OCI-LY7 (cell line): ENCODE data around the gene NPNT. TPM values are rescaled to one million over a fixed set of nuclear protein-coding genes. Genes with fewer than 3 reads are reported as not detected.

Experiments used
- BruUV-seq: library from RNA; stranded (reverse); fragments of 400-500 nt; replicated peaks from 2 replicates; lab custom pipeline; 2021; lab: Mats Ljungman, UMichigan
- CTCF ChIA-PET: fragments of 300-600 bp; sonication (Branson Sonifier 250); formaldehyde crosslinking; loops from one replicate; lab custom pipeline; 2022; ENCODE audit warnings: antibody characterized with exemption; ENCODE audit not compliant: unreplicated experiment; lab: Charles Lee
- POLR2A ChIA-PET: fragments of 300-600 bp; sonication (Branson Sonifier 250); formaldehyde crosslinking; loops from one replicate; lab custom pipeline; 2022; ENCODE audit warnings: antibody characterized with exemption; lab: Charles Lee
- DNase-seq: peaks from one replicate; pipeline ENCODE4 v3.0.0-alpha.2; 2015; ENCODE audit warnings: low spot score
- H2AFZ ChIP-seq: fragments of 200-600 bp; sonication (generic), shearing (Covaris generic); 2 replicates; pipeline ENCODE4 v1.6.1; 2014; ENCODE audit warnings: mild to moderate bottlenecking, antibody characterized with exemption, low read length, moderate library complexity
- H3K27ac ChIP-seq: fragments of 200-600 bp; sonication (generic); 2 replicates; pipeline ENCODE4 v1.5.1; 2014; ENCODE audit warnings: mixed run types, low read depth, mild to moderate bottlenecking, moderate library complexity, low read length, inconsistent platforms; ENCODE audit not compliant: poor library complexity, severe bottlenecking
- H3K36me3 ChIP-seq: fragments of 200-600 bp; sonication (generic); 2 replicates; pipeline ENCODE4 v1.6.1; 2014; ENCODE audit warnings: mild to moderate bottlenecking, antibody characterized with exemption, low read length, moderate library complexity, mixed read lengths; ENCODE audit not compliant: insufficient read depth
- H3K4me1 ChIP-seq: fragments of 200-600 bp; sonication (generic); 2 replicates; pipeline ENCODE4 v1.5.1; 2014; ENCODE audit warnings: mild to moderate bottlenecking, low read length; ENCODE audit not compliant: insufficient read depth, poor library complexity, severe bottlenecking
- H3K4me2 ChIP-seq: fragments of 200-600 bp; sonication (generic); 2 replicates; pipeline ENCODE4 v1.6.1; 2014; ENCODE audit warnings: mild to moderate bottlenecking, low read length
- H3K4me3 ChIP-seq: fragments of 200-600 bp; sonication (generic); 2 replicates; pipeline ENCODE4 v1.5.1; 2014; ENCODE audit warnings: mild to moderate bottlenecking, low read depth, low read length; ENCODE audit not compliant: poor library complexity, severe bottlenecking
- H3K79me2 ChIP-seq: fragments of 200-600 bp; sonication (generic); 2 replicates; pipeline ENCODE4 v1.6.1; 2016; ENCODE audit warnings: low read depth, mild to moderate bottlenecking, low read length, moderate library complexity, mixed read lengths; ENCODE audit not compliant: insufficient read depth
- H3K9me2 ChIP-seq: fragments of 200-600 bp; sonication (generic); 2 replicates; pipeline ENCODE4 v1.6.1; 2016; ENCODE audit warnings: mild to moderate bottlenecking, low read length, mixed read lengths; ENCODE audit not compliant: insufficient read depth
- H3K9me3 ChIP-seq: fragments of 200-600 bp; sonication (generic); 2 replicates; pipeline ENCODE4 v1.6.1; 2014; ENCODE audit warnings: mild to moderate bottlenecking, mixed run types, low read length, mixed read lengths
- H4K20me1 ChIP-seq: fragments of 200-600 bp; sonication (generic); 2 replicates; pipeline ENCODE4 v1.6.1; 2014; ENCODE audit warnings: mild to moderate bottlenecking, antibody characterized with exemption, low read length, moderate library complexity, mixed read lengths; ENCODE audit not compliant: insufficient read depth
- EZH2phosphoT487 ChIP-seq: fragments of 200-600 bp; sonication (generic); IDR thresholded peaks from 2 replicates; pipeline ENCODE4 v1.6.1; 2018; ENCODE audit warnings: low read depth, borderline replicate concordance, mild to moderate bottlenecking, mixed run types, antibody characterized with exemption, low read length, moderate library complexity, mixed read lengths
- intact Hi-C: fragments of 100-400 bp; cut with micrococcal nuclease; formaldehyde crosslinking; loops from one replicate; pipeline ENCODE4 v1.10.0; 2022; ENCODE audit not compliant: unreplicated experiment
- total RNA-seq, 2 experiments: library from RNA; depleted of rRNA in 1 of 2; stranded (reverse); fragments of >200 nt in 1 of 2; shearing (Covaris generic) in 1 of 2; gene quantifications; 2 replicates each; pipeline ENCODE4 v1.2.3, GENCODE V29; 2014 to 2022
- TF ChIP-seq, protein P1 (sequence below): fragments of 200-600 bp; sonication (generic); conservative IDR thresholded peaks from 2 replicates; pipeline ENCODE4 v1.5.1; 2014; ENCODE audit warnings: mild to moderate bottlenecking, antibody characterized with exemption, low read length, moderate library complexity, mixed read lengths

Gene NPNT
- total RNA-seq, 2 experiments from 2014 or later: not detected

DNA sequence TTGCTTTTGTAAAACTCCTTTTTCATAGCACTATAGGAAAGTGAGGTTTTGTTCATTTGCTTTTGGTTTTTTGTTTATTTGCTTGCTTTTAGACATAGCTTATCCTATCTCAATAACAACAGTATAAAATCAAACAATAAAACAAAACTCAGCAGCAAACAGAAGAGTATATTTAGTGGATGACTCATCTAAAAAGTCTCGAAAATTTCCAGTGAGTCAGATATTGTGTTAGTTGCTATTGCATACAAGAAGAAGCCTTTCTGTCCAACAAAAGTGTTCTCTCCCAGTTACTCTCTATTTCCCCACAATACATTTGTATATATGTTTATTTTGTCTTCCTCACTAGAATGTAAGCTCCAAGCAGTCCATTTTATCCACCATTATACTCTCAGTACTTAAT is 36.0 kb upstream of the NPNT start:
- intact Hi-C loops: no loop called here
- Histone ChIP-seq H3K27ac (no peak overlapping the region), H3K9me2 (no peaks in the 10 kb centered on the region), H3K9me3 (no peaks in the 10 kb centered on the region), H3K4me2 (no peak overlapping the region), H4K20me1 (no peaks in the 10 kb centered on the region), H3K4me3 (no peak overlapping the region), H3K79me2 (no peaks in the 10 kb centered on the region), H2AFZ (no peak overlapping the region), H3K4me1 (no peaks in the 10 kb centered on the region), H3K36me3 (no peaks in the 10 kb centered on the region)
- BruUV-seq: no TSS peak
- POLR2A ChIA-PET: no interaction called here
- no peak for DNase-seq
- TF ChIP-seq, protein P1, sequence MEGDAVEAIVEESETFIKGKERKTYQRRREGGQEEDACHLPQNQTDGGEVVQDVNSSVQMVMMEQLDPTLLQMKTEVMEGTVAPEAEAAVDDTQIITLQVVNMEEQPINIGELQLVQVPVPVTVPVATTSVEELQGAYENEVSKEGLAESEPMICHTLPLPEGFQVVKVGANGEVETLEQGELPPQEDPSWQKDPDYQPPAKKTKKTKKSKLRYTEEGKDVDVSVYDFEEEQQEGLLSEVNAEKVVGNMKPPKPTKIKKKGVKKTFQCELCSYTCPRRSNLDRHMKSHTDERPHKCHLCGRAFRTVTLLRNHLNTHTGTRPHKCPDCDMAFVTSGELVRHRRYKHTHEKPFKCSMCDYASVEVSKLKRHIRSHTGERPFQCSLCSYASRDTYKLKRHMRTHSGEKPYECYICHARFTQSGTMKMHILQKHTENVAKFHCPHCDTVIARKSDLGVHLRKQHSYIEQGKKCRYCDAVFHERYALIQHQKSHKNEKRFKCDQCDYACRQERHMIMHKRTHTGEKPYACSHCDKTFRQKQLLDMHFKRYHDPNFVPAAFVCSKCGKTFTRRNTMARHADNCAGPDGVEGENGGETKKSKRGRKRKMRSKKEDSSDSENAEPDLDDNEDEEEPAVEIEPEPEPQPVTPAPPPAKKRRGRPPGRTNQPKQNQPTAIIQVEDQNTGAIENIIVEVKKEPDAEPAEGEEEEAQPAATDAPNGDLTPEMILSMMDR: no peak
- no peak for TF ChIP-seq EZH2phosphoT487
- CTCF ChIA-PET: no interaction called here

DNA sequence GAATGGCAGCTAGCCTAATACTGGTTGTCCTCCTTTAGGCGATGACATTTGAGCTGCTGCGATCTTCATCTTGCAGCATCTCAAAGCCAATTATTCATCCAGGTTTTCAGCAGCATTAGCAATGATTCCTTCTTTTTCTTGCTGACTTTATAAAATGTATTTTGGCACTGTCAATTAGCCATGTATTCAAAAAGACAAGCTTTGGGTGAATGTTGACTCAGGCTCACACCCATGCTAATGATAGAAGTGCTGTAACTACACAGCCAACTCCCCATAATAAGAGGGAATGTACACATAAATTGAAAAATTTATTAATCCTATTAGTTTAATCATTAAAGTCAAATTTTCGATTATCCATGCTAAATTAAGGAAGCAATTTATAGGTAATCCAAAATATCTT is 24.3 kb upstream of the NPNT start:
- POLR2A ChIA-PET: no interaction called here

DNA sequence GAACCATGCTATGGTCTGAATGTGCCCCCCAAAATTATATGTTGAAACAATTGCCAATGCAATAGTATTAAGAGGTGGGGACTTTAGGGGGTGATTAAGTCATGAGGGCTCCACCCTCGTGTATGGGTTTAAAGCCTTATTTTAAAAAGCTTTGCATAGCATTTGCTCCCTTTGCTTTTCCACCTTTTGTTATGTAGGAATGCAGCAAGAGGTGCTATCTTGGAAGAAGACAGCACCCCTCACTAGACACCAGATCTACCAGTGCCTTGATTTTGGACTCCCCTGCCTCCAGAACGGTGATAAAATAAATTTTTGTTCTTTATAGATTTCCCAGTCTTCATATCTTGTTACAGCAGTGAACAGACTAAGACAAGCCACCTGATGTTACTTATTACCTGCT is 23.3 kb upstream of the NPNT start:
- CTCF ChIA-PET: no interaction called here
- H3K4me3 ChIP-seq: no peak overlapping the region

More for the DNA sequence above, 24.3 kb upstream of the NPNT start:
- H3K4me2 ChIP-seq: no peak overlapping the region
- no peak overlapping the region for H2AFZ ChIP-seq
- no peaks in the 10 kb centered on the region for H3K79me2 ChIP-seq
- TF ChIP-seq EZH2phosphoT487: no peak
- TF ChIP-seq, protein P1: no peak
- no TSS peak for BruUV-seq
- no peaks in the 10 kb centered on the region for H3K36me3 ChIP-seq
- CTCF ChIA-PET: no interaction called here
- no peaks in the 10 kb centered on the region for H4K20me1 ChIP-seq
- H3K9me3 ChIP-seq: no peaks in the 10 kb centered on the region
- intact Hi-C loops: no loop called here
- no peaks in the 10 kb centered on the region for H3K9me2 ChIP-seq
- DNase-seq: no peak
- H3K4me1 ChIP-seq: no peaks in the 10 kb centered on the region
- H3K4me3 ChIP-seq: no peak overlapping the region
- H3K27ac ChIP-seq: no peak overlapping the region

More for the DNA sequence above, 23.3 kb upstream of the NPNT start:
- no peaks in the 10 kb centered on the region for H3K9me2 ChIP-seq
- H3K36me3 ChIP-seq: no peaks in the 10 kb centered on the region
- H3K9me3 ChIP-seq: no peaks in the 10 kb centered on the region
- POLR2A ChIA-PET: no interaction called here
- no peaks in the 10 kb centered on the region for H4K20me1 ChIP-seq
- intact Hi-C loops: no loop called here
- H3K27ac ChIP-seq: no peak overlapping the region
- H3K4me2 ChIP-seq: no peak overlapping the region
- no peaks in the 10 kb centered on the region for H3K79me2 ChIP-seq
- DNase-seq: no peak
- H2AFZ ChIP-seq: no peak overlapping the region
- no TSS peak for BruUV-seq
- no peaks in the 10 kb centered on the region for H3K4me1 ChIP-seq
- TF ChIP-seq EZH2phosphoT487: no peak
- TF ChIP-seq, protein P1: no peak
